ENCODE data around the gene RAB44. TPM values are rescaled to one million over a fixed set of nuclear protein-coding genes. Genes with fewer than 3 reads are reported as not detected.

The RAB44 gene
- total and polyA plus RNA-seq, 9 of the 15 experiments (the other 6 are each of a cell fraction or from before 2014, with no cell fraction given), result not detected

DNA sequence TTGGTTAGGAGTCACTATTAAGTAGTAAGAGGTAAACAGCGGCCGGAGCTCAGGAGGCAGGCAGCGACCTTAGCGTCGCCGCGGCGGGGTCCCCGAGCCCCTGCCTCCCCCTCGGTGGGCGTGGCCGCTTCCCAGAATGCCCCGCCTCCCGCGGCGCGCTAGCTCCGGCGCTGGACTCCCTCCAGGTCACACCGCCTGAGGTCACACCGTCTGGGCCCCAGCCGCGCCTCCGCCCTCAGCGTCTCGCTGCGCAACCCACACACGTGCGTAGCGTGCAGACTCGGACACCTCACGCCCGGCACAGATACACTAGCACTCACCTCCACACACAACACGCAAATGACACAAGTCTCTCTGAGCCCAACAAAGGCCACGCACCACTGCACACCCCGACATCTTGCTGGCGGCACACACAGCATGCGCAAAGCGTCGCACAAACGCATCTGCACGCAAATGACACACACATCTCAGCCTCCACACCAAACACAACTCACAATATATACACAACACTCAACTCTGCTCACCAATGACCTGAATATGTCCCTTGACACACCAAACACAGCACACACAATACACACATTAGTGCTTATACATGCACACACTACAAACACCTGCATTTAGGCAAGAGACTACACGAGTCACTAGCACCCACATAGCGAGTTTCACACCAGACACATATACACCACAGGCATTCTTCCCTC is 36.7 kb upstream of the RAB44 start (continued):
- TF ChIP-seq, protein P1, sequence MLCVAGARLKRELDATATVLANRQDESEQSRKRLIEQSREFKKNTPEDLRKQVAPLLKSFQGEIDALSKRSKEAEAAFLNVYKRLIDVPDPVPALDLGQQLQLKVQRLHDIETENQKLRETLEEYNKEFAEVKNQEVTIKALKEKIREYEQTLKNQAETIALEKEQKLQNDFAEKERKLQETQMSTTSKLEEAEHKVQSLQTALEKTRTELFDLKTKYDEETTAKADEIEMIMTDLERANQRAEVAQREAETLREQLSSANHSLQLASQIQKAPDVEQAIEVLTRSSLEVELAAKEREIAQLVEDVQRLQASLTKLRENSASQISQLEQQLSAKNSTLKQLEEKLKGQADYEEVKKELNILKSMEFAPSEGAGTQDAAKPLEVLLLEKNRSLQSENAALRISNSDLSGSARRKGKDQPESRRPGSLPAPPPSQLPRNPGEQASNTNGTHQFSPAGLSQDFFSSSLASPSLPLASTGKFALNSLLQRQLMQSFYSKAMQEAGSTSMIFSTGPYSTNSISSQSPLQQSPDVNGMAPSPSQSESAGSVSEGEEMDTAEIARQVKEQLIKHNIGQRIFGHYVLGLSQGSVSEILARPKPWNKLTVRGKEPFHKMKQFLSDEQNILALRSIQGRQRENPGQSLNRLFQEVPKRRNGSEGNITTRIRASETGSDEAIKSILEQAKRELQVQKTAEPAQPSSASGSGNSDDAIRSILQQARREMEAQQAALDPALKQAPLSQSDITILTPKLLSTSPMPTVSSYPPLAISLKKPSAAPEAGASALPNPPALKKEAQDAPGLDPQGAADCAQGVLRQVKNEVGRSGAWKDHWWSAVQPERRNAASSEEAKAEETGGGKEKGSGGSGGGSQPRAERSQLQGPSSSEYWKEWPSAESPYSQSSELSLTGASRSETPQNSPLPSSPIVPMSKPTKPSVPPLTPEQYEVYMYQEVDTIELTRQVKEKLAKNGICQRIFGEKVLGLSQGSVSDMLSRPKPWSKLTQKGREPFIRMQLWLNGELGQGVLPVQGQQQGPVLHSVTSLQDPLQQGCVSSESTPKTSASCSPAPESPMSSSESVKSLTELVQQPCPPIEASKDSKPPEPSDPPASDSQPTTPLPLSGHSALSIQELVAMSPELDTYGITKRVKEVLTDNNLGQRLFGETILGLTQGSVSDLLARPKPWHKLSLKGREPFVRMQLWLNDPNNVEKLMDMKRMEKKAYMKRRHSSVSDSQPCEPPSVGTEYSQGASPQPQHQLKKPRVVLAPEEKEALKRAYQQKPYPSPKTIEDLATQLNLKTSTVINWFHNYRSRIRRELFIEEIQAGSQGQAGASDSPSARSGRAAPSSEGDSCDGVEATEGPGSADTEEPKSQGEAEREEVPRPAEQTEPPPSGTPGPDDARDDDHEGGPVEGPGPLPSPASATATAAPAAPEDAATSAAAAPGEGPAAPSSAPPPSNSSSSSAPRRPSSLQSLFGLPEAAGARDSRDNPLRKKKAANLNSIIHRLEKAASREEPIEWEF (CRISPR knock-in tag; IDR thresholded peaks at IDR 0.05), result no peak
- TF ChIP-seq ESRRA (IDR thresholded peaks at IDR 0.05; ENCODE audit: borderline replicate concordance, low read depth) (peak; percentile 89), HNRNPL (IDR thresholded peaks at IDR 0.05; ENCODE audit: low read depth, low read length) (no peak), GATAD2A (IDR thresholded peaks at IDR 0.05) (0 out of 2 replicates have a peak, but pooled peaks have one; percentile 63), CBX2 (IDR thresholded peaks at IDR 0.05; ENCODE audit: insufficient read depth, low read length, poor library complexity, severe bottlenecking) (no peak), THRAP3 (IDR thresholded peaks at IDR 0.05; ENCODE audit: borderline replicate concordance) (0 out of 2 replicates have a peak, but pooled peaks have one; percentile 79)
- TF ChIP-seq, protein P2, sequence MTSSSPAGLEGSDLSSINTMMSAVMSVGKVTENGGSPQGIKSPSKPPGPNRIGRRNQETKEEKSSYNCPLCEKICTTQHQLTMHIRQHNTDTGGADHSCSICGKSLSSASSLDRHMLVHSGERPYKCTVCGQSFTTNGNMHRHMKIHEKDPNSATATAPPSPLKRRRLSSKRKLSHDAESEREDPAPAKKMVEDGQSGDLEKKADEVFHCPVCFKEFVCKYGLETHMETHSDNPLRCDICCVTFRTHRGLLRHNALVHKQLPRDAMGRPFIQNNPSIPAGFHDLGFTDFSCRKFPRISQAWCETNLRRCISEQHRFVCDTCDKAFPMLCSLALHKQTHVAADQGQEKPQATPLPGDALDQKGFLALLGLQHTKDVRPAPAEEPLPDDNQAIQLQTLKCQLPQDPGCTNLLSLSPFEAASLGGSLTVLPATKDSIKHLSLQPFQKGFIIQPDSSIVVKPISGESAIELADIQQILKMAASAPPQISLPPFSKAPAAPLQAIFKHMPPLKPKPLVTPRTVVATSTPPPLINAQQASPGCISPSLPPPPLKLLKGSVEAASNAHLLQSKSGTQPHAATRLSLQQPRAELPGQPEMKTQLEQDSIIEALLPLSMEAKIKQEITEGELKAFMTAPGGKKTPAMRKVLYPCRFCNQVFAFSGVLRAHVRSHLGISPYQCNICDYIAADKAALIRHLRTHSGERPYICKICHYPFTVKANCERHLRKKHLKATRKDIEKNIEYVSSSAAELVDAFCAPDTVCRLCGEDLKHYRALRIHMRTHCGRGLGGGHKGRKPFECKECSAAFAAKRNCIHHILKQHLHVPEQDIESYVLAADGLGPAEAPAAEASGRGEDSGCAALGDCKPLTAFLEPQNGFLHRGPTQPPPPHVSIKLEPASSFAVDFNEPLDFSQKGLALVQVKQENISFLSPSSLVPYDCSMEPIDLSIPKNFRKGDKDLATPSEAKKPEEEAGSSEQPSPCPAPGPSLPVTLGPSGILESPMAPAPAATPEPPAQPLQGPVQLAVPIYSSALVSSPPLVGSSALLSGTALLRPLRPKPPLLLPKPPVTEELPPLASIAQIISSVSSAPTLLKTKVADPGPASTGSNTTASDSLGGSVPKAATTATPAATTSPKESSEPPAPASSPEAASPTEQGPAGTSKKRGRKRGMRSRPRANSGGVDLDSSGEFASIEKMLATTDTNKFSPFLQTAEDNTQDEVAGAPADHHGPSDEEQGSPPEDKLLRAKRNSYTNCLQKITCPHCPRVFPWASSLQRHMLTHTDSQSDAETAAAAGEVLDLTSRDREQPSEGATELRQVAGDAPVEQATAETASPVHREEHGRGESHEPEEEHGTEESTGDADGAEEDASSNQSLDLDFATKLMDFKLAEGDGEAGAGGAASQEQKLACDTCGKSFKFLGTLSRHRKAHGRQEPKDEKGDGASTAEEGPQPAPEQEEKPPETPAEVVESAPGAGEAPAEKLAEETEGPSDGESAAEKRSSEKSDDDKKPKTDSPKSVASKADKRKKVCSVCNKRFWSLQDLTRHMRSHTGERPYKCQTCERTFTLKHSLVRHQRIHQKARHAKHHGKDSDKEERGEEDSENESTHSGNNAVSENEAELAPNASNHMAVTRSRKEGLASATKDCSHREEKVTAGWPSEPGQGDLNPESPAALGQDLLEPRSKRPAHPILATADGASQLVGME (CRISPR knock-in tag; IDR thresholded peaks at IDR 0.05), result 0 out of 2 replicates have a peak, but pooled peaks have one; percentile 74
- TF ChIP-seq, protein P3, sequence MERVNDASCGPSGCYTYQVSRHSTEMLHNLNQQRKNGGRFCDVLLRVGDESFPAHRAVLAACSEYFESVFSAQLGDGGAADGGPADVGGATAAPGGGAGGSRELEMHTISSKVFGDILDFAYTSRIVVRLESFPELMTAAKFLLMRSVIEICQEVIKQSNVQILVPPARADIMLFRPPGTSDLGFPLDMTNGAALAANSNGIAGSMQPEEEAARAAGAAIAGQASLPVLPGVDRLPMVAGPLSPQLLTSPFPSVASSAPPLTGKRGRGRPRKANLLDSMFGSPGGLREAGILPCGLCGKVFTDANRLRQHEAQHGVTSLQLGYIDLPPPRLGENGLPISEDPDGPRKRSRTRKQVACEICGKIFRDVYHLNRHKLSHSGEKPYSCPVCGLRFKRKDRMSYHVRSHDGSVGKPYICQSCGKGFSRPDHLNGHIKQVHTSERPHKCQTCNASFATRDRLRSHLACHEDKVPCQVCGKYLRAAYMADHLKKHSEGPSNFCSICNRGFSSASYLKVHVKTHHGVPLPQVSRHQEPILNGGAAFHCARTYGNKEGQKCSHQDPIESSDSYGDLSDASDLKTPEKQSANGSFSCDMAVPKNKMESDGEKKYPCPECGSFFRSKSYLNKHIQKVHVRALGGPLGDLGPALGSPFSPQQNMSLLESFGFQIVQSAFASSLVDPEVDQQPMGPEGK (CRISPR knock-in tag; IDR thresholded peaks at IDR 0.05; ENCODE audit: borderline replicate concordance), result no peak

Measured in K562 (cell line).